RPMI7951 (cell line): Measurements from ENCODE around the gene NPIPB9. TPM values are rescaled to one million over a fixed set of nuclear protein-coding genes. Genes with fewer than 3 reads are reported as not detected.
"Not testable (repeated sequence)": the region's sequence is repeated elsewhere in the genome, so short reads cannot be mapped to it uniquely, and the experiment has no call there.

Experiments
- DNase-seq: peaks from one replicate; pipeline ENCODE4 v3.0.0-alpha.2; 2012; ENCODE audit warnings: low read depth
- total RNA-seq: library from RNA; depleted of rRNA; stranded (reverse); fragments of >200 nt; shearing (Covaris generic); gene quantifications from 2 replicates; pipeline ENCODE4 v1.2.3, GENCODE V29; 2014; rRNA removed

NPIPB9 gene
- total RNA-seq: not detected in 2 replicates

GRCh38 chr16:28751487-28751886, at the start of gene NPIPB9:
TSS of gene NPIPB9 (plus strand) at chr16:28751787.
- not testable (repeated sequence) for DNase-seq

- not testable (repeated sequence) for DNase-seq
Measured at GRCh38 chr16:28704246-28704645, 47.3 kb upstream of the NPIPB9 start.

- DNase-seq: not testable (repeated sequence)
Measured at GRCh38 chr16:28711220-28712083, 40.1 kb upstream of the NPIPB9 start, which contains the start of gene EIF3C. TSS of gene EIF3C (plus strand) at chr16:28711464. CDS start at chr16:28711687, 223 bp downstream.

GRCh38 chr16:28722852-28723650, 28.5 kb upstream of the NPIPB9 start:
- not testable (repeated sequence) for DNase-seq

- DNase-seq: not testable (repeated sequence)
Measured at GRCh38 chr16:28731253-28731652, 20.3 kb upstream of the NPIPB9 start.

- not testable (repeated sequence) for DNase-seq
Measured at GRCh38 chr16:28732455-28733124, 19.0 kb upstream of the NPIPB9 start.

- not testable (repeated sequence) for DNase-seq
Measured at GRCh38 chr16:28739787-28740186, 11.8 kb upstream of the NPIPB9 start.

- DNase-seq: not testable (repeated sequence)
Measured at GRCh38 chr16:28740631-28741030, 11.0 kb upstream of the NPIPB9 start.

GRCh38 chr16:28741295-28741694, 10.3 kb upstream of the NPIPB9 start:
- DNase-seq: not testable (repeated sequence)

GRCh38 chr16:28746618-28747350, 4.8 kb upstream of the NPIPB9 start:
- not testable (repeated sequence) for DNase-seq

GRCh38 chr16:28749997-28750465, 1.6 kb upstream of the NPIPB9 start:
- DNase-seq: not testable (repeated sequence)

GRCh38 chr16:28750469-28751067, 1.0 kb upstream of the NPIPB9 start:
- not testable (repeated sequence) for DNase-seq

GRCh38 chr16:28781697-28782096, 30.1 kb downstream of the NPIPB9 start:
- DNase-seq: not testable (repeated sequence)

- not testable (repeated sequence) for DNase-seq
Measured at GRCh38 chr16:28782357-28782756, 30.8 kb downstream of the NPIPB9 start.

GRCh38 chr16:28802235-28803019, 50.8 kb downstream of the NPIPB9 start:
- peak; percentile 73 for DNase-seq

GRCh38 chr16:28807445-28808120, 56.0 kb downstream of the NPIPB9 start:
- DNase-seq: not testable (repeated sequence)

- no peak for DNase-seq
Measured at GRCh38 chr16:28820016-28820415, 68.4 kb downstream of the NPIPB9 start.

- DNase-seq: not testable (repeated sequence)
Measured at GRCh38 chr16:28820546-28820945, 69.0 kb downstream of the NPIPB9 start.
